H9 (cell line): Measurements from ENCODE around the gene VGLL3. TPM values are rescaled to one million over a fixed set of nuclear protein-coding genes. Genes with fewer than 3 reads are reported as not detected.

ENCODE experiments used
- DNase-seq: peaks from one replicate; pipeline ENCODE4 v3.0.0-alpha.2; 2017
- H2AFZ ChIP-seq: one replicate; pipeline ENCODE4 v1.6.1; 2013; ENCODE audit warnings: mild to moderate bottlenecking, low read length, control low read depth, moderate library complexity
- H2AK5ac ChIP-seq: 2 replicates; pipeline ENCODE4 v1.6.1; 2013; ENCODE audit warnings: low read length, control low read depth, mixed read lengths; ENCODE audit not compliant: insufficient read length
- H2BK120ac ChIP-seq: one replicate; pipeline ENCODE4 v1.6.1; 2013; ENCODE audit warnings: low read depth, mild to moderate bottlenecking, low read length, control low read depth, inconsistent platforms; ENCODE audit not compliant: poor library complexity, severe bottlenecking
- H2BK12ac ChIP-seq: 2 replicates; pipeline ENCODE4 v1.6.1; 2013; ENCODE audit warnings: low read length, control low read depth, mixed read lengths, low read depth; ENCODE audit not compliant: insufficient read length
- H2BK15ac ChIP-seq: 2 replicates; pipeline ENCODE4 v1.6.1; 2013; ENCODE audit warnings: low read depth, low read length, control low read depth
- H2BK20ac ChIP-seq: one replicate; pipeline ENCODE4 v1.6.1; 2013; ENCODE audit warnings: low read depth, mild to moderate bottlenecking, low read length, control low read depth, inconsistent platforms; ENCODE audit not compliant: poor library complexity, severe bottlenecking
- H2BK5ac ChIP-seq: 2 replicates; pipeline ENCODE4 v1.6.1; 2013; ENCODE audit warnings: low read length, control low read depth, mixed read lengths; ENCODE audit not compliant: insufficient read length
- H3K14ac ChIP-seq: 2 replicates; pipeline ENCODE4 v1.6.1; 2013; ENCODE audit warnings: low read length, control low read depth; ENCODE audit not compliant: insufficient read depth
- H3K18ac ChIP-seq: 2 replicates; pipeline ENCODE4 v1.6.1; 2013; ENCODE audit warnings: low read depth, mild to moderate bottlenecking, mixed read lengths, low read length, control low read depth; ENCODE audit not compliant: insufficient read length
- H3K23ac ChIP-seq: 2 replicates; pipeline ENCODE4 v1.6.1; 2013; ENCODE audit warnings: low read length, control low read depth, mixed read lengths, low read depth; ENCODE audit not compliant: insufficient read length
- H3K23me2 ChIP-seq: 2 replicates; pipeline ENCODE4 v1.6.1; 2013; ENCODE audit warnings: low read depth, mild to moderate bottlenecking, mixed read lengths, low read length, control low read depth; ENCODE audit not compliant: insufficient read length, poor library complexity, severe bottlenecking
- H3K27ac ChIP-seq: 2 replicates; pipeline ENCODE4 v1.5.1; 2013; ENCODE audit warnings: low read length, control low read depth, mixed read lengths, low read depth; ENCODE audit not compliant: insufficient read length
- H3K27me3 ChIP-seq: 2 replicates; pipeline ENCODE4 v1.6.1; 2013; ENCODE audit warnings: low read length, control low read depth, inconsistent platforms; ENCODE audit not compliant: insufficient read depth
- H3K4ac ChIP-seq: 2 replicates; pipeline ENCODE4 v1.6.1; 2013; ENCODE audit warnings: low read depth, mild to moderate bottlenecking, control low read depth, inconsistent platforms, low read length, moderate library complexity
- H3K4me1 ChIP-seq: 2 replicates; pipeline ENCODE4 v1.6.1; 2013; ENCODE audit warnings: low read length, control low read depth, inconsistent platforms; ENCODE audit not compliant: insufficient read depth
- H3K4me2 ChIP-seq: 2 replicates; pipeline ENCODE4 v1.6.1; 2013; ENCODE audit warnings: low read length, control low read depth, mixed read lengths; ENCODE audit not compliant: insufficient read length, insufficient read depth
- H3K56ac ChIP-seq: 2 replicates; pipeline ENCODE4 v1.6.1; 2013; ENCODE audit warnings: low read depth, mild to moderate bottlenecking, mixed read lengths, low read length, control low read depth; ENCODE audit not compliant: insufficient read length
- H3K79me1 ChIP-seq: 2 replicates; pipeline ENCODE4 v1.6.1; 2013; ENCODE audit warnings: low read depth, mild to moderate bottlenecking, moderate library complexity, low read length, control low read depth, inconsistent platforms; ENCODE audit not compliant: insufficient read depth, poor library complexity, severe bottlenecking
- H3K79me2 ChIP-seq: 2 replicates; pipeline ENCODE4 v1.6.1; 2013; ENCODE audit warnings: low read length, control low read depth, inconsistent platforms; ENCODE audit not compliant: insufficient read depth
- H3K9ac ChIP-seq: 2 replicates; pipeline ENCODE4 v1.6.1; 2013; ENCODE audit warnings: low read length, control low read depth, mixed read lengths; ENCODE audit not compliant: insufficient read length; ENCODE audit errors: extremely low read depth
- H3K9me3 ChIP-seq: one replicate; pipeline ENCODE4 v1.6.1; 2013; ENCODE audit warnings: low read depth, low read length, inconsistent platforms; ENCODE audit not compliant: control insufficient read depth
- H3T11ph ChIP-seq: one replicate; pipeline ENCODE4 v1.6.1; 2013; ENCODE audit warnings: mild to moderate bottlenecking, low read length, control low read depth, inconsistent platforms
- H4K20me1 ChIP-seq: one replicate; pipeline ENCODE4 v1.6.1; 2013; ENCODE audit not compliant: control insufficient read depth, insufficient read length, insufficient read depth
- H4K5ac ChIP-seq: 2 replicates; pipeline ENCODE4 v1.6.1; 2013; ENCODE audit warnings: low read depth, mild to moderate bottlenecking, mixed read lengths, low read length, control low read depth; ENCODE audit not compliant: insufficient read length
- H4K8ac ChIP-seq: replicated peaks from 2 replicates; pipeline ENCODE4 v1.6.1; 2013; ENCODE audit warnings: low read length, control low read depth, mixed read lengths, low read depth; ENCODE audit not compliant: insufficient read length
- H4K91ac ChIP-seq: 2 replicates; pipeline ENCODE4 v1.6.1; 2013; ENCODE audit warnings: low read depth, mild to moderate bottlenecking, moderate library complexity, mixed read lengths, low read length, control low read depth; ENCODE audit not compliant: insufficient read length
- H3K27ac Mint-ChIP-seq, 3 experiments: 2 replicates in 2 of 3; 3 replicates in 1 of 3; pipeline ENCODE4 v1.8.0; 2020 to 2021; ENCODE audit warnings: mixed read lengths in 3 of 3, mild to moderate bottlenecking in 1 of 3, moderate library complexity in 1 of 3
- H3K27me3 Mint-ChIP-seq: 2 replicates; pipeline ENCODE4 v1.8.0; 2021; ENCODE audit warnings: low read depth, mild to moderate bottlenecking, moderate library complexity, mixed read lengths
- H3K36me3 Mint-ChIP-seq, 3 experiments: 2 replicates in 2 of 3; 3 replicates in 1 of 3; pipeline ENCODE4 v1.8.0; 2020 to 2021; ENCODE audit warnings: low read depth in 3 of 3, mixed read lengths in 3 of 3; ENCODE audit not compliant: insufficient read depth in 1 of 3
- H3K4me1 Mint-ChIP-seq, 2 experiments: 2 replicates each; pipeline ENCODE4 v1.8.0; 2020; ENCODE audit warnings: mixed read lengths in 2 of 2
- H3K4me3 Mint-ChIP-seq, 2 experiments: 2 replicates in 1 of 2; 3 replicates in 1 of 2; pipeline ENCODE4 v1.8.0; 2020 to 2021; ENCODE audit warnings: mild to moderate bottlenecking in 2 of 2, mixed read lengths in 2 of 2, moderate library complexity in 1 of 2
- H3K9me3 Mint-ChIP-seq, 2 experiments: 2 replicates in 1 of 2; 3 replicates in 1 of 2; pipeline ENCODE4 v1.8.0; 2020; ENCODE audit warnings: mild to moderate bottlenecking in 2 of 2, mixed read lengths in 2 of 2, moderate library complexity in 1 of 2
- CTCF ChIP-seq: fragments of 200-600 bp; sonication (generic); conservative IDR thresholded peaks from 3 replicates; pipeline ENCODE4 v1.8.0; 2021; ENCODE audit warnings: antibody characterized with exemption, mild to moderate bottlenecking
- WGBS: extraction: QIAGEN DNeasy Blood & Tissue Kit; methylation state at CpG from one replicate; pipeline ENCODE4 v1.1.7; 2013; ENCODE audit warnings: missing lambda C conversion rate, low lambda C conversion rate, mixed read lengths; ENCODE audit not compliant: insufficient read length; ENCODE audit errors: extremely low coverage; 5-methylcytosine and 5-hydroxymethylcytosine counted together
- total RNA-seq: library from RNA; stranded (reverse); gene quantifications from 2 replicates; pipeline ENCODE4 v1.2.1, GENCODE V29; 2021

VGLL3 gene
- total RNA-seq, 1 experiment from 2014 or later = 19.7 TPM

- Histone ChIP-seq H2BK12ac (no peak overlapping the region), H2BK15ac (no peak overlapping the region), H4K20me1 (no peaks in the 10 kb centered on the region), H3K23ac (no peak overlapping the region), H3K18ac (no peak overlapping the region), H2BK120ac (no peak overlapping the region), H3K79me2 (no peaks in the 10 kb centered on the region), H3K14ac (no peak overlapping the region), H3K4me1 (peaks cover 4% of the 10 kb centered on the region; the same call in 1 of the 2 replicates), H4K8ac (no peak overlapping the region), H2AFZ (no peak overlapping the region), H3K27ac (no peak overlapping the region), H3K79me1 (no peaks in the 10 kb centered on the region), H3K4me2 (no peak overlapping the region), H2BK20ac (no peak overlapping the region), H2BK5ac (no peak overlapping the region), H3K23me2 (no peaks in the 10 kb centered on the region), H3K4ac (no peak overlapping the region), H4K5ac (no peak overlapping the region), H3K27me3 (no peaks in the 10 kb centered on the region), H3T11ph (no peak overlapping the region), H4K91ac (no peak overlapping the region), H3K9me3 (no peaks in the 10 kb centered on the region), H3K9ac (no peak overlapping the region), H2AK5ac (no peak overlapping the region), H3K56ac (no peak overlapping the region)
- Mint-ChIP-seq H3K36me3 (no peaks in the 10 kb centered on the region), H3K9me3 (no peaks in the 10 kb centered on the region), H3K4me1 (peaks cover 10 to 16% of the 10 kb centered on the region in 2 experiments), H3K27ac (no peak overlapping the region; a peak in 1 of 7 replicates), H3K4me3 (no peak overlapping the region), H3K27me3 (no peaks in the 10 kb centered on the region)
- no peak for TF ChIP-seq CTCF
- no peak for DNase-seq
- no CpG with 5 or more reads among the region's 1 CpG for WGBS
Observed at GRCh38 chr3:86958534-86958933, 32.4 kb downstream of the VGLL3 start.
